IPS-15b (cell line): ENCODE results near the gene COA4.
"Not testable (repeated sequence)": the region's sequence is repeated elsewhere in the genome, so short reads cannot be mapped to it uniquely, and the experiment has no call there.

Source experiments
- H3K27me3 ChIP-seq: one replicate; pipeline ENCODE4 v1.6.1; 2013; ENCODE audit warnings: low read length; ENCODE audit not compliant: control insufficient read depth, insufficient read depth
- H3K36me3 ChIP-seq: one replicate; pipeline ENCODE4 v1.6.1; 2013; ENCODE audit warnings: low read length; ENCODE audit not compliant: control insufficient read depth, insufficient read depth
- H3K4me1 ChIP-seq: one replicate; pipeline ENCODE4 v1.6.1; 2013; ENCODE audit warnings: mild to moderate bottlenecking, low read length; ENCODE audit not compliant: control insufficient read depth, insufficient read depth
- H3K4me3 ChIP-seq: one replicate; pipeline ENCODE4 v1.5.1; 2013; ENCODE audit warnings: low read depth, low read length
- H3K9ac ChIP-seq: one replicate; pipeline ENCODE4 v1.6.1; 2013; ENCODE audit warnings: low read depth, mild to moderate bottlenecking, low read length
- H3K9me3 ChIP-seq: one replicate; pipeline ENCODE4 v1.6.1; 2013; ENCODE audit warnings: mild to moderate bottlenecking, low read length; ENCODE audit not compliant: control insufficient read depth, insufficient read depth

Gene COA4

GRCh38 chr11:73888244-73888643 lies 11.6 kb upstream of the COA4 start:
- no peak overlapping the region for H3K9ac ChIP-seq
- H3K27me3 ChIP-seq = no peaks in the 10 kb centered on the region
- no peak overlapping the region for H3K4me3 ChIP-seq
- H3K36me3 ChIP-seq = no peaks in the 10 kb centered on the region
- no peaks in the 10 kb centered on the region for H3K4me1 ChIP-seq
- H3K9me3 ChIP-seq = no peaks in the 10 kb centered on the region

GRCh38 chr11:73883856-73884255 lies 7.2 kb upstream of the COA4 start:
- Histone ChIP-seq H3K9me3 (no peaks in the 10 kb centered on the region), H3K4me3 (no peak overlapping the region), H3K36me3 (no peaks in the 10 kb centered on the region), H3K9ac (no peak overlapping the region), H3K4me1 (no peaks in the 10 kb centered on the region), H3K27me3 (no peaks in the 10 kb centered on the region)

GRCh38 chr11:73880449-73880848 lies 3.8 kb upstream of the COA4 start:
- H3K4me3 ChIP-seq, H3K9me3 ChIP-seq, H3K9ac ChIP-seq, H3K36me3 ChIP-seq, H3K4me1 ChIP-seq, H3K27me3 ChIP-seq: not testable (repeated sequence)

- Histone ChIP-seq H3K36me3 (no peaks in the 10 kb centered on the region), H3K4me1 (no peaks in the 10 kb centered on the region), H3K4me3 (no peak overlapping the region), H3K27me3 (no peaks in the 10 kb centered on the region), H3K9ac (no peak overlapping the region), H3K9me3 (no peaks in the 10 kb centered on the region)
These were observed 2.1 kb upstream of the COA4 start for GRCh38 chr11:73878771-73879170.

- no peaks in the 10 kb centered on the region for H3K27me3 ChIP-seq
- peak overlapping the region; percentile 84 for H3K4me3 ChIP-seq
- no peaks in the 10 kb centered on the region for H3K9me3 ChIP-seq
- peaks cover 7% of the 10 kb centered on the region for H3K36me3 ChIP-seq
- H3K9ac ChIP-seq = peak overlapping the region; percentile 84
- H3K4me1 ChIP-seq = no peaks in the 10 kb centered on the region
These were observed 806 bp downstream of the COA4 start for GRCh38 chr11:73875840-73876239.

- H3K27me3 ChIP-seq = no peaks in the 10 kb centered on the region
- H3K4me1 ChIP-seq = peaks cover under 1% of the 10 kb centered on the region
- peak overlapping the region; percentile 84 for H3K4me3 ChIP-seq
- peaks cover 7% of the 10 kb centered on the region for H3K36me3 ChIP-seq
- H3K9ac ChIP-seq = peak overlapping the region; percentile 84
- no peaks in the 10 kb centered on the region for H3K9me3 ChIP-seq
These were observed 1.3 kb downstream of the COA4 start for GRCh38 chr11:73875380-73875779.

- no peak overlapping the region for H3K9ac ChIP-seq
- no peak overlapping the region for H3K4me3 ChIP-seq
- H3K4me1 ChIP-seq = peaks cover 3% of the 10 kb centered on the region
- H3K9me3 ChIP-seq = no peaks in the 10 kb centered on the region
- H3K27me3 ChIP-seq = no peaks in the 10 kb centered on the region
- peaks cover 7% of the 10 kb centered on the region for H3K36me3 ChIP-seq
These were observed 3.8 kb downstream of the COA4 start for GRCh38 chr11:73872749-73873357.

- peaks cover 7% of the 10 kb centered on the region for H3K36me3 ChIP-seq
- H3K4me1 ChIP-seq = peaks cover 3% of the 10 kb centered on the region
- no peak overlapping the region for H3K9ac ChIP-seq
These were observed 6.4 kb downstream of the COA4 start for GRCh38 chr11:73870261-73870660.

GRCh38 chr11:73869332-73869949 lies 7.2 kb downstream of the COA4 start:
- H3K9ac ChIP-seq = no peak overlapping the region
- peaks cover 3% of the 10 kb centered on the region for H3K4me1 ChIP-seq
- H3K9me3 ChIP-seq = no peaks in the 10 kb centered on the region
- peaks cover 7% of the 10 kb centered on the region for H3K36me3 ChIP-seq
- no peaks in the 10 kb centered on the region for H3K27me3 ChIP-seq
- no peak overlapping the region for H3K4me3 ChIP-seq

More at GRCh38 chr11:73870261-73870660, 6.4 kb downstream of the COA4 start:
- Histone ChIP-seq H3K4me3 (no peak overlapping the region), H3K9me3 (no peaks in the 10 kb centered on the region), H3K27me3 (no peaks in the 10 kb centered on the region)

- Histone ChIP-seq H3K4me1 (peaks cover 3% of the 10 kb centered on the region), H3K9me3 (no peaks in the 10 kb centered on the region), H3K36me3 (no peaks in the 10 kb centered on the region), H3K9ac (no peak overlapping the region), H3K27me3 (no peaks in the 10 kb centered on the region), H3K4me3 (no peak overlapping the region)
These were observed 10.1 kb downstream of the COA4 start for GRCh38 chr11:73866586-73866996.

- Histone ChIP-seq H3K36me3 (no peaks in the 10 kb centered on the region), H3K4me1 (peaks cover 3% of the 10 kb centered on the region), H3K27me3 (no peaks in the 10 kb centered on the region), H3K9ac (no peak overlapping the region), H3K4me3 (no peak overlapping the region), H3K9me3 (no peaks in the 10 kb centered on the region)
These were observed 10.5 kb downstream of the COA4 start for GRCh38 chr11:73866095-73866579.

GRCh38 chr11:73862986-73863385 lies 13.7 kb downstream of the COA4 start:
- no peaks in the 10 kb centered on the region for H3K9me3 ChIP-seq
- H3K9ac ChIP-seq = no peak overlapping the region
- no peaks in the 10 kb centered on the region for H3K4me1 ChIP-seq
- no peaks in the 10 kb centered on the region for H3K27me3 ChIP-seq
- H3K36me3 ChIP-seq = peaks cover 3% of the 10 kb centered on the region
- H3K4me3 ChIP-seq = no peak overlapping the region
